CD4-positive, alpha-beta T cell treated with Interleukin-4 for 4 hours (primary cell): ENCODE results near the gene RDX.

Experiments used
- DNase-seq: peaks from one replicate; pipeline ENCODE4 v3.0.0-alpha.2; 2020

The RDX gene

DNA sequence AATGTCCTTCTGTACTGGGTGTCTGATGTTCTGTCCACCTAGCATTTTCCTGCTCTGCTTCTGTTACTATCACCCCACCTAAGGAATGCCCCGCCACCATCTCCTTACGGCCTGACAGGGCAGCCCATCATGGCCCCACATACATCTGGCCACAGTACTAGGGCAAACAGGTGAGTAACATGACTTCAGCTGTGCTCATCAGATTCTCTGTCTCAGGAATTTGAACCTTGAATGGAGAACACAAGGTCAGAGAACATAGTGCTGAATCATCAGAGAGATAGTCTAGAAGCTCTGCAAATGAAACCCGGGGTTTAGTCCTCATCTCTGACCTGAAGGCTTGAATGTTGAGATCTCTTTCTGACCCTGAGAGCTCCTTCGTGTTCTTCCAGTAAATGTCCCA lies 170.8 kb downstream of the RDX start:
- DNase-seq = no peak
